ENCODE data around the gene ARID2. TPM values are rescaled to one million over a fixed set of nuclear protein-coding genes. Genes with fewer than 3 reads are reported as not detected.

ARID2 gene
- total RNA-seq, 1 donor from 2014 or later, result 63.6 TPM

- Mint-ChIP-seq H3K36me3 (ENCODE audit: insufficient read depth) (peaks cover 13% of the 10 kb centered on the region), H3K9me3 (ENCODE audit: low read depth) (no peaks in the 10 kb centered on the region), H3K27me3 (no peaks in the 10 kb centered on the region), H3K27ac (no peak overlapping the region), H3K4me1 (ENCODE audit: low read depth) (no peaks in the 10 kb centered on the region), H3K4me3 (ENCODE audit: low read depth) (no peak overlapping the region)
- DNase-seq (ENCODE audit: low spot score, unreplicated experiment), result no peak
- no peak for TF ChIP-seq CTCF (IDR thresholded peaks at IDR 0.05; ENCODE audit: unreplicated experiment)
Measured at GRCh38 chr12:45948546-45948945, 219.0 kb downstream of the ARID2 start.
